ENCODE results near the gene IFNGR1.

DNA sequence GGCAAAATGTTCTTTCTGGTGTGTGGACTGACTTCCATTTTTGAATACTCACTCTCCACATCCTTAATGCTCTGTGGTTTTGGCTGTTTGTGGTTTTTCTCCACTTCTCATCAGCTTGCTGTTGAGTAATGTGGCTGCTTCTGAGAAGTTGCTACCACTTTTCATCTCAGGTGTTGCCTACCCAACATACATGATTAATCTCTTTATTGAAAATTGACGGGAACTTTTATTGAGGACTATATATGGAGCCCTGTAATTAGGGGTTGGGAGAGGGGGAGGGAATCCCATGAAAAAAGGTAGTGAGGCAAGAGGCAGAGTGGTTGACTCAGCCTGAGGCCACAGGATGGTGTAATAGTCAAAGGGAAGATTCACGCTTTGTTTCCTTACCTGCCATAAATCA, 63.4 kb downstream of the IFNGR1 start:
- TF ChIP-seq, protein P1, sequence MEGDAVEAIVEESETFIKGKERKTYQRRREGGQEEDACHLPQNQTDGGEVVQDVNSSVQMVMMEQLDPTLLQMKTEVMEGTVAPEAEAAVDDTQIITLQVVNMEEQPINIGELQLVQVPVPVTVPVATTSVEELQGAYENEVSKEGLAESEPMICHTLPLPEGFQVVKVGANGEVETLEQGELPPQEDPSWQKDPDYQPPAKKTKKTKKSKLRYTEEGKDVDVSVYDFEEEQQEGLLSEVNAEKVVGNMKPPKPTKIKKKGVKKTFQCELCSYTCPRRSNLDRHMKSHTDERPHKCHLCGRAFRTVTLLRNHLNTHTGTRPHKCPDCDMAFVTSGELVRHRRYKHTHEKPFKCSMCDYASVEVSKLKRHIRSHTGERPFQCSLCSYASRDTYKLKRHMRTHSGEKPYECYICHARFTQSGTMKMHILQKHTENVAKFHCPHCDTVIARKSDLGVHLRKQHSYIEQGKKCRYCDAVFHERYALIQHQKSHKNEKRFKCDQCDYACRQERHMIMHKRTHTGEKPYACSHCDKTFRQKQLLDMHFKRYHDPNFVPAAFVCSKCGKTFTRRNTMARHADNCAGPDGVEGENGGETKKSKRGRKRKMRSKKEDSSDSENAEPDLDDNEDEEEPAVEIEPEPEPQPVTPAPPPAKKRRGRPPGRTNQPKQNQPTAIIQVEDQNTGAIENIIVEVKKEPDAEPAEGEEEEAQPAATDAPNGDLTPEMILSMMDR (IDR thresholded peaks at IDR 0.05), result no peak
- no peak for TF ChIP-seq POLR2A (IDR thresholded peaks at IDR 0.05)

Data from breast epithelium (tissue), 3 donors.